ENCODE data around the gene OR4K5. TPM values are rescaled to one million over a fixed set of nuclear protein-coding genes. Genes with fewer than 3 reads are reported as not detected.

Gene OR4K5, protein sequence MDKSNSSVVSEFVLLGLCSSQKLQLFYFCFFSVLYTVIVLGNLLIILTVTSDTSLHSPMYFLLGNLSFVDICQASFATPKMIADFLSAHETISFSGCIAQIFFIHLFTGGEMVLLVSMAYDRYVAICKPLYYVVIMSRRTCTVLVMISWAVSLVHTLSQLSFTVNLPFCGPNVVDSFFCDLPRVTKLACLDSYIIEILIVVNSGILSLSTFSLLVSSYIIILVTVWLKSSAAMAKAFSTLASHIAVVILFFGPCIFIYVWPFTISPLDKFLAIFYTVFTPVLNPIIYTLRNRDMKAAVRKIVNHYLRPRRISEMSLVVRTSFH
- not detected for total RNA-seq

- Mint-ChIP-seq H3K4me3 (no peak within 1 kb of the TSS), H3K27ac (no peak within 1 kb of the TSS), H3K27me3 (ENCODE audit: low read depth) (no peaks in the 10 kb centered on the region), H3K4me1 (ENCODE audit: low read depth) (no peaks in the 10 kb centered on the region), H3K36me3 (ENCODE audit: insufficient read depth in 2 of 2) (no peaks in the 10 kb centered on the region), H3K9me3 (no peaks in the 10 kb centered on the region)
- ATAC-seq (replicated peaks in 1 of 2) (no peak), DNase-seq (no peak)
Observed at GRCh38 chr14:19920021-19920657, at the start of gene OR4K5. OR4K5 (plus strand) TSS chr14:19920607; CDS start chr14:19920607, 0 bp downstream.

DNA sequence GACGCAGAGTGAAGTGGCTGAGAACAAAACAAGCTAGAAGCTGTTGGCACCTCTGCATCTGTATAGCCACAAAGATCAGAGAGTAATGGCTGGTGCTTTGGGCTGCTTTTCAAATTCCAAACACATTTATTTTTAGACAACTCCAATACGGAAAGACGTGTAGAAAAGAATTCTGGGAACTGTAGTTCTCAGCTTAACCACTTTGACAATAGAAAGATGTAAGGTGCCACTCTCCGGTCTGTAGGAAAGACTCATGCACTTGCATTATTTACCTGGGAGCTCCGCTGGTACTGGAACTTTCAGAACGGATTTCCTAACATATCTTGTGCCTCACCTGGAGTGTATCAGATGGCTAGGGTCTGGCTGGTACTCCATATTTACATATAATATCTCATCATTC is 47.2 kb upstream of the OR4K5 start:
- no peaks in the 10 kb centered on the region for H3K36me3 Mint-ChIP-seq (ENCODE audit: insufficient read depth in 2 of 2)
- no peak overlapping the region for H3K27ac Mint-ChIP-seq
- H3K4me3 Mint-ChIP-seq, result no peak overlapping the region
- H3K9me3 Mint-ChIP-seq, result no peaks in the 10 kb centered on the region
- no peaks in the 10 kb centered on the region for H3K4me1 Mint-ChIP-seq (ENCODE audit: low read depth)
- ATAC-seq (replicated peaks in 1 of 2) (no peak), DNase-seq (no peak)
- H3K27me3 Mint-ChIP-seq (ENCODE audit: low read depth), result no peaks in the 10 kb centered on the region

- Mint-ChIP-seq H3K4me3 (no peak within 1 kb of the TSS), H3K9me3 (no peaks in the 10 kb centered on the region), H3K36me3 (ENCODE audit: insufficient read depth in 2 of 2) (no peaks in the 10 kb centered on the region), H3K27ac (no peak within 1 kb of the TSS), H3K27me3 (ENCODE audit: low read depth) (no peaks in the 10 kb centered on the region), H3K4me1 (ENCODE audit: low read depth) (no peaks in the 10 kb centered on the region)
- DNase-seq (no peak), ATAC-seq (replicated peaks in 1 of 2) (no peak)
Observed at GRCh38 chr14:19874842-19875241, 45.6 kb upstream of the OR4K5 start, which contains the start of gene OR4K2. OR4K2 (plus strand) TSS chr14:19875142; CDS start chr14:19876268, 1,126 bp downstream.

GRCh38 chr14:19878029-19878642 is 42.3 kb upstream of the OR4K5 start:
- H3K27ac Mint-ChIP-seq, result no peak overlapping the region
- ATAC-seq (replicated peaks in 1 of 2), result no peak
- H3K4me1 Mint-ChIP-seq (ENCODE audit: low read depth), result no peaks in the 10 kb centered on the region
- H3K4me3 Mint-ChIP-seq, result no peak overlapping the region
- H3K9me3 Mint-ChIP-seq, result no peaks in the 10 kb centered on the region
- no peak for DNase-seq
- no peaks in the 10 kb centered on the region for H3K36me3 Mint-ChIP-seq (ENCODE audit: insufficient read depth in 2 of 2)
- no peaks in the 10 kb centered on the region for H3K27me3 Mint-ChIP-seq (ENCODE audit: low read depth)

- ATAC-seq (replicated peaks in 1 of 2), result no peak
- DNase-seq, result no peak
Observed at GRCh38 chr14:19895282-19895681, 25.1 kb upstream of the OR4K5 start.

GRCh38 chr14:19900999-19901398 is 19.4 kb upstream of the OR4K5 start:
- DNase-seq (no peak), ATAC-seq (replicated peaks in 1 of 2) (no peak)
- no peak overlapping the region for H3K4me3 Mint-ChIP-seq
- H3K4me1 Mint-ChIP-seq (ENCODE audit: low read depth), result no peaks in the 10 kb centered on the region
- H3K27ac Mint-ChIP-seq, result no peak overlapping the region
- H3K36me3 Mint-ChIP-seq (ENCODE audit: insufficient read depth in 2 of 2), result peaks cover 3 to 6% of the 10 kb centered on the region in 2 donors
- peaks cover 4 to 16% of the 10 kb centered on the region in 2 donors for H3K9me3 Mint-ChIP-seq
- no peaks in the 10 kb centered on the region for H3K27me3 Mint-ChIP-seq (ENCODE audit: low read depth)

More at GRCh38 chr14:19895282-19895681, 25.1 kb upstream of the OR4K5 start:
- Mint-ChIP-seq H3K27ac (no peak overlapping the region), H3K4me3 (no peak overlapping the region), H3K4me1 (ENCODE audit: low read depth) (no peaks in the 10 kb centered on the region), H3K36me3 (ENCODE audit: insufficient read depth in 2 of 2) (peaks cover 5 to 8% of the 10 kb centered on the region in 2 donors), H3K9me3 (peaks cover 13 to 16% of the 10 kb centered on the region in 2 donors), H3K27me3 (ENCODE audit: low read depth) (no peaks in the 10 kb centered on the region)

- Mint-ChIP-seq H3K36me3 (ENCODE audit: insufficient read depth in 2 of 2) (peaks cover 1 to 3% of the 10 kb centered on the region in 2 donors), H3K27me3 (ENCODE audit: low read depth) (no peaks in the 10 kb centered on the region)
Observed at GRCh38 chr14:19902409-19902808, 18.0 kb upstream of the OR4K5 start.

DNA sequence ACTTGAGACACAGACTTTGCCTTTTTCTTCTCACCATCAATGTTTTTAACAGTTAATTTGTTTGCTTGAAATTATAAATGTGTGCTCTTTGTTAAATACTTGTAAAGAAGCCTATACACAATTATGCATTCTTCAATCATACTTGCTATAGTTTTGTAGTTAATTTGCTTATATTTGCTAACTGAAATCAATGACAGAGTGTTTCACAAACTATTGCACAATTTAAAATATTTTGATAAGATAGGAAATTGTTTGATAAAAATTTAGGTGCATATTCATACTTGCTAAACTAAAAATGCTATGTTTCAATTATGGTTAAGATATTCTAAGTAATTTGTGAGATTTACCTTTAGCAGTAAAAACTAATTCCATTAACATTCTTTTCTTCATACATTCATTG is 13.7 kb upstream of the OR4K5 start:
- Mint-ChIP-seq H3K4me1 (ENCODE audit: low read depth) (no peaks in the 10 kb centered on the region), H3K4me3 (no peak overlapping the region), H3K27ac (no peak overlapping the region), H3K9me3 (peaks cover 1 to 3% of the 10 kb centered on the region in 2 donors), H3K27me3 (ENCODE audit: low read depth) (no peaks in the 10 kb centered on the region), H3K36me3 (ENCODE audit: insufficient read depth in 2 of 2) (peaks cover 0 to 2% of the 10 kb centered on the region in 2 donors)
- ATAC-seq (replicated peaks in 1 of 2) (no peak), DNase-seq (no peak)

More at GRCh38 chr14:19902409-19902808, 18.0 kb upstream of the OR4K5 start:
- H3K4me1 Mint-ChIP-seq (ENCODE audit: low read depth), result no peaks in the 10 kb centered on the region
- ATAC-seq (replicated peaks in 1 of 2) (no peak), DNase-seq (no peak)
- H3K9me3 Mint-ChIP-seq, result peaks cover 4 to 10% of the 10 kb centered on the region in 2 donors
- no peak overlapping the region for H3K4me3 Mint-ChIP-seq
- no peak overlapping the region for H3K27ac Mint-ChIP-seq

DNA sequence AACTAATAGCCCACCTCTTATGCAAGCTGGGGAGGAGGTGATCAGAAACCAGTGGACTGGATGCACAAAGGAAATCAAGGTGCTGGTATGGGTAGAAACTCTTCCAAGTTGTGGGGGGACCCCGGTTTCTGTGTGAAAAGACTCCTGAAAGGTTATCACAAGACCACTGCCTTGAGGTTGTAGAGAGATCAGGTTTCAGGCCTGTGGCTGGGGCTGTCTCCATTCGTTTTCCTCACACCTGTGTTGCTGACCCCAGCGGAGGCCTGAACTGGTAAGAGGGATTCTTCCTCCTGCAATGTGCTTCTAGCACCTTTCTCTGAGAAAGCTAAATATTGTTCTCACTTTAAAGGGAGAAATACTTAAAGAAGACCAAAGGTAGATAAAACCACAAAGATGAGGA is 9.3 kb upstream of the OR4K5 start:
- Mint-ChIP-seq H3K4me1 (ENCODE audit: low read depth) (no peaks in the 10 kb centered on the region), H3K27me3 (ENCODE audit: low read depth) (no peaks in the 10 kb centered on the region), H3K9me3 (peaks cover 1 to 2% of the 10 kb centered on the region in 2 donors), H3K27ac (no peak overlapping the region), H3K36me3 (ENCODE audit: insufficient read depth in 2 of 2) (peaks cover 0 to 1% of the 10 kb centered on the region in 2 donors), H3K4me3 (no peak overlapping the region)
- DNase-seq (no peak), ATAC-seq (replicated peaks in 1 of 2) (no peak)

DNA sequence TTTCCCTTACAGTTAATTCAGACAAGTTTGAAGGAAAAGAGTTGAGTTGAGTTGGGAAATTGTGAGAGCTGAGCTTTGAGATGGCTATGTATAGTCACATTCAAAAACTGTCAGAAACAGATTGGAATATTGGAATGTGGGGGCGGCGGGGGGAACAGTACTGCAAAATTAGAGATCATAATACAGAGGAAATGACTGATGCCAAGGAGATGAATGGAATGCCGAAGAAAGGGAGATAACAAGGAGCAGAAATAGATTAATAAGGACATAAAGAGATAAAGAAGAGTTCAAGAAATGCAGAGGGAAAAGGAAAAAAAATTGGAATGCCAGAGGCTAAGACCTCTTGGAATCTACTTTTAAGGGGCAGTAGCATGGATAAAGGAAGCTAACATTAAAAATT is 3.2 kb upstream of the OR4K5 start:
- Mint-ChIP-seq H3K27ac (no peak overlapping the region), H3K27me3 (ENCODE audit: low read depth) (no peaks in the 10 kb centered on the region), H3K36me3 (ENCODE audit: insufficient read depth in 2 of 2) (peaks cover 0 to 1% of the 10 kb centered on the region in 2 donors), H3K4me1 (ENCODE audit: low read depth) (no peaks in the 10 kb centered on the region), H3K4me3 (no peak overlapping the region), H3K9me3 (no peaks in the 10 kb centered on the region)
- DNase-seq, result no peak
- ATAC-seq (replicated peaks in 1 of 2), result no peak

DNA sequence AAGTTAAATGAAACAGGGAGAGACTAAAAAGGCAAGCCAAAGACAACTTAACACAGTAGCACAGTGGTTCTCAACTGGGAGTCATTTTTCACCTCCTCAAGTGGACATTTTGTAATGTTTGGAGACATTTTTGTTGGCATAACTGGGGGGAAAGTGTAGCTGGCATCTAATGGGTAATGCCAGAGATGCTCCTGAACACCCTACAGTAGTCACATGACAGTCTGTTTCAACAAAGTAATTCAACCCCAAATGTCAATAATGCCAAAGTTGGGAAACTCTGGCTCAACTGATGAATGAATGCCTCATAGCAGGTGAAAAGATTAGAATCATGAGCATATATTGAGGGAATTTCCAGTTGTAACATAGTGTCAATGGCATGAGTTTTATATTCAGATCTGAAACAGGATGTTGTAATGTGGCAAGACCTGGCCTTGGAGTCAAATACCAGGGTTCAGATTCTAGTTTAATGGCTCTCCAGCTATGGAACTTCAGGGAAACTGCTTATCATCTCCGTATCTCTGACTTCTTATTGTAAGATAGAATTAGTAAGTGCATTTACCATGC is 2.4 kb upstream of the OR4K5 start:
- Mint-ChIP-seq H3K27ac (no peak overlapping the region), H3K9me3 (no peaks in the 10 kb centered on the region)
- no peak for ATAC-seq (replicated peaks in 1 of 2)

GRCh38 chr14:19918553-19919264 is 1.7 kb upstream of the OR4K5 start:
- H3K27me3 Mint-ChIP-seq (ENCODE audit: low read depth), result no peaks in the 10 kb centered on the region
- no peak overlapping the region for H3K27ac Mint-ChIP-seq
- ATAC-seq (replicated peaks in 1 of 2), result no peak
- no peaks in the 10 kb centered on the region for H3K9me3 Mint-ChIP-seq
- H3K36me3 Mint-ChIP-seq (ENCODE audit: insufficient read depth in 2 of 2), result no peaks in the 10 kb centered on the region
- DNase-seq, result no peak
- no peaks in the 10 kb centered on the region for H3K4me1 Mint-ChIP-seq (ENCODE audit: low read depth)
- no peak overlapping the region for H3K4me3 Mint-ChIP-seq

More for the DNA sequence above, 2.4 kb upstream of the OR4K5 start:
- H3K4me1 Mint-ChIP-seq (ENCODE audit: low read depth), result no peaks in the 10 kb centered on the region
- no peaks in the 10 kb centered on the region for H3K27me3 Mint-ChIP-seq (ENCODE audit: low read depth)
- DNase-seq, result no peak
- no peak overlapping the region for H3K4me3 Mint-ChIP-seq
- H3K36me3 Mint-ChIP-seq (ENCODE audit: insufficient read depth in 2 of 2), result peaks cover 0 to under 1% of the 10 kb centered on the region in 2 donors

Data from activated T-cell treated with anti-CD3 and anti-CD28 coated beads, Interleukin-2, amount 50 U/mL, for 72 hours (primary cell).